Nasal cavity respiratory epithelium epithelial cell of viscerocranial mucosa (primary cell): Measurements from ENCODE around the gene IFNG. TPM values are rescaled to one million over a fixed set of nuclear protein-coding genes. Genes with fewer than 3 reads are reported as not detected.

ENCODE experiments used
- total RNA-seq: library from RNA; depleted of rRNA; stranded (reverse); fragments of >200 nt; gene quantifications from 2 replicates; pipeline ENCODE4 v1.2.3, GENCODE V29; 2014

Gene IFNG
- not detected in 2 replicates for total RNA-seq

DNA sequence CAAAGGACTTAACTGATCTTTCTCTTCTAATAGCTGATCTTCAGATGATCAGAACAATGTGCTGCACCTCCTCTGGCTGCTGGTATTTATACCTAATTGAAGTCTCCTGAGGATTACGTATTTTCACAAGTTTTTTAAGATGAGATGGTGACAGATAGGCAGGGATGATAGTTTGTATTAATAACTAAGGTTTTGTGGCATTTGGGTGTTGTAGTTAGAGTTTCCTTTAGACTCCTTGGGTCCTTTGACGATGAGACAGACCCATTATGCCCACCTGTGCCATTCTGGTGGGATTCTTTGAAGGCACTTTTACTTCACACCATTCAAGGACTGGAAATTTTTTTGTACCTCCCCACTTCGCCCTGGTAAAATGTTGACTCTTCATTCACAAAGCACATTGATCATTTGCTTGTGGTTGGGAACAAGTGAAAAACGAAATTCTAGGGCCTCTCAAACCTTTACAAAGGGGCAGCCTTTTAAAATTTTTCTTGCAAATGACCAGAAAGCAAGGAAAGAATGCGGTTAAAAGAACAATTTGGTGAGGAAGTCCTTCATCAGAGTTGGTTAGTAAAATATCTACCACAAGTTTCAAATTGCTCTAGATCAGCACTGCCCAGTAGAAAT is at the start of gene IFNG:
IFNG (minus strand) TSS at position 60 of the 624 bp plus-strand sequence. CDS start 125 bp downstream, outside the sequence.

Other genes starting within 250 kb of the IFNG start
- not detected in 2 replicates for gene IFNG-AS1, start 170.3 kb downstream of the IFNG start, total RNA-seq
- gene IL26, start 66.1 kb upstream of the IFNG start, total RNA-seq = not detected in 2 replicates
- gene IL22, start 93.9 kb upstream of the IFNG start, total RNA-seq = not detected in 2 replicates
- gene MDM1, start 172.6 kb upstream of the IFNG start, total RNA-seq = 5.1 and 9.3 TPM in 2 replicates